Stimulated activated CD4-positive, alpha-beta T cell treated with anti-CD3 and anti-CD28 coated beads, Interleukin-1b, Interleukin-23, amount 100 ng/mL, for 1 hour (primary cell): ENCODE data around the gene TSPAN12.

ENCODE experiments used
- DNase-seq, 2 donors: peaks; one replicate each; pipeline ENCODE4 v3.0.0-alpha.2; 2020; ENCODE audit warnings: low read depth in 2 of 2

TSPAN12 gene

GRCh38 chr7:120842121-120842621 lies 15.8 kb downstream of the TSPAN12 start:
- DNase-seq, result no peak

GRCh38 chr7:120841608-120842007 lies 16.3 kb downstream of the TSPAN12 start:
- no peak for DNase-seq

- DNase-seq, result no peak
Measured at GRCh38 chr7:120838281-120838682, 19.7 kb downstream of the TSPAN12 start.

- no peak for DNase-seq
Measured at GRCh38 chr7:120837599-120837998, 20.3 kb downstream of the TSPAN12 start.

GRCh38 chr7:120836556-120837115 lies 21.3 kb downstream of the TSPAN12 start:
- no peak for DNase-seq

GRCh38 chr7:120834726-120835125 lies 23.2 kb downstream of the TSPAN12 start:
- DNase-seq, result no peak

- no peak for DNase-seq
Measured at GRCh38 chr7:120833546-120833945, 24.4 kb downstream of the TSPAN12 start.

- DNase-seq, result no peak
Measured at GRCh38 chr7:120832803-120833202, 25.1 kb downstream of the TSPAN12 start.

GRCh38 chr7:120831260-120831659 lies 26.7 kb downstream of the TSPAN12 start:
- no peak for DNase-seq

- DNase-seq, result no peak
Measured at GRCh38 chr7:120829487-120829886, 28.5 kb downstream of the TSPAN12 start.

GRCh38 chr7:120828528-120828927 lies 29.4 kb downstream of the TSPAN12 start:
- DNase-seq, result no peak

- DNase-seq, result no peak
Measured at GRCh38 chr7:120827371-120828118, 30.4 kb downstream of the TSPAN12 start.

- DNase-seq, result no peak
Measured at GRCh38 chr7:120825576-120825975, 32.4 kb downstream of the TSPAN12 start.

GRCh38 chr7:120825152-120825551 lies 32.8 kb downstream of the TSPAN12 start:
- DNase-seq, result no peak

- no peak for DNase-seq
Measured at GRCh38 chr7:120819861-120820260, 38.1 kb downstream of the TSPAN12 start.

GRCh38 chr7:120817851-120818250 lies 40.1 kb downstream of the TSPAN12 start:
- no peak for DNase-seq

- DNase-seq, result no peak
Measured at GRCh38 chr7:120814253-120814939, 43.5 kb downstream of the TSPAN12 start.

GRCh38 chr7:120813546-120814252 lies 44.2 kb downstream of the TSPAN12 start:
- no peak for DNase-seq

- no peak for DNase-seq
Measured at GRCh38 chr7:120813089-120813488, 44.9 kb downstream of the TSPAN12 start.

GRCh38 chr7:120809260-120809659 lies 48.7 kb downstream of the TSPAN12 start:
- no peak for DNase-seq

GRCh38 chr7:120807390-120807789 lies 50.6 kb downstream of the TSPAN12 start:
- DNase-seq, result no peak

GRCh38 chr7:120806669-120807068 lies 51.3 kb downstream of the TSPAN12 start:
- no peak for DNase-seq
